Cerebellar cortex (tissue), 1 donor: ENCODE measurements around the gene CCDC107.

Source experiments
- DNase-seq: peaks from one replicate; pipeline ENCODE4 v3.0.0-alpha.2; 2015; ENCODE audit warnings: low spot score

CCDC107 gene

GRCh38 chr9:35661756-35662350, 3.8 kb downstream of the CCDC107 start:
- no peak for DNase-seq

GRCh38 chr9:35662437-35662836, 4.3 kb downstream of the CCDC107 start:
- DNase-seq = no peak

GRCh38 chr9:35664531-35665470, 6.7 kb downstream of the CCDC107 start, which contains the start of gene ARHGEF39:
Gene ARHGEF39, minus strand, starts transcription at chr9:35665195. Its CDS starts 26 bp downstream, at chr9:35665169.
- DNase-seq = peak; percentile 84

GRCh38 chr9:35665471-35665818, 7.4 kb downstream of the CCDC107 start:
- no peak for DNase-seq

- no peak for DNase-seq
Measured at GRCh38 chr9:35666045-35666444, 8.0 kb downstream of the CCDC107 start.

GRCh38 chr9:35666549-35666948, 8.5 kb downstream of the CCDC107 start:
- no peak for DNase-seq

- no peak for DNase-seq
Measured at GRCh38 chr9:35667939-35668338, 9.8 kb downstream of the CCDC107 start.

- DNase-seq = no peak
Measured at GRCh38 chr9:35669331-35670145, 11.4 kb downstream of the CCDC107 start.

- DNase-seq = peak; percentile 96
Measured at GRCh38 chr9:35673132-35674024, 15.3 kb downstream of the CCDC107 start, which contains the start of gene CA9. Gene CA9, plus strand, starts transcription at chr9:35673928. Its CDS starts 32 bp downstream, at chr9:35673960.

GRCh38 chr9:35674025-35674361, 15.9 kb downstream of the CCDC107 start:
- DNase-seq = peak; percentile 37

- no peak for DNase-seq
Measured at GRCh38 chr9:35675204-35675603, 17.1 kb downstream of the CCDC107 start.

- DNase-seq = no peak
Measured at GRCh38 chr9:35675732-35676392, 17.8 kb downstream of the CCDC107 start.

GRCh38 chr9:35679091-35679490, 21.0 kb downstream of the CCDC107 start:
- DNase-seq = no peak

- no peak for DNase-seq
Measured at GRCh38 chr9:35679766-35680330, 21.8 kb downstream of the CCDC107 start.

- DNase-seq = peak; percentile 80
Measured at GRCh38 chr9:35680331-35681105, 22.4 kb downstream of the CCDC107 start.

- no peak for DNase-seq
Measured at GRCh38 chr9:35681341-35682002, 23.4 kb downstream of the CCDC107 start.

GRCh38 chr9:35682051-35682450, 24.0 kb downstream of the CCDC107 start:
- no peak for DNase-seq

- DNase-seq = no peak
Measured at GRCh38 chr9:35682520-35683315, 24.6 kb downstream of the CCDC107 start.
